HG02763 (cell line): ENCODE data around the gene BCAP31.
"Not testable (repeated sequence)": the region's sequence is repeated elsewhere in the genome, so short reads cannot be mapped to it uniquely, and the experiment has no call there.

ENCODE experiments used
- ATAC-seq: cut with Tn5 transposase; IDR thresholded peaks from one replicate; pipeline ENCODE4 v1.9.1; 2021; ENCODE audit warnings: mild to moderate bottlenecking, moderate library complexity; ENCODE audit not compliant: unreplicated experiment

BCAP31 gene

DNA sequence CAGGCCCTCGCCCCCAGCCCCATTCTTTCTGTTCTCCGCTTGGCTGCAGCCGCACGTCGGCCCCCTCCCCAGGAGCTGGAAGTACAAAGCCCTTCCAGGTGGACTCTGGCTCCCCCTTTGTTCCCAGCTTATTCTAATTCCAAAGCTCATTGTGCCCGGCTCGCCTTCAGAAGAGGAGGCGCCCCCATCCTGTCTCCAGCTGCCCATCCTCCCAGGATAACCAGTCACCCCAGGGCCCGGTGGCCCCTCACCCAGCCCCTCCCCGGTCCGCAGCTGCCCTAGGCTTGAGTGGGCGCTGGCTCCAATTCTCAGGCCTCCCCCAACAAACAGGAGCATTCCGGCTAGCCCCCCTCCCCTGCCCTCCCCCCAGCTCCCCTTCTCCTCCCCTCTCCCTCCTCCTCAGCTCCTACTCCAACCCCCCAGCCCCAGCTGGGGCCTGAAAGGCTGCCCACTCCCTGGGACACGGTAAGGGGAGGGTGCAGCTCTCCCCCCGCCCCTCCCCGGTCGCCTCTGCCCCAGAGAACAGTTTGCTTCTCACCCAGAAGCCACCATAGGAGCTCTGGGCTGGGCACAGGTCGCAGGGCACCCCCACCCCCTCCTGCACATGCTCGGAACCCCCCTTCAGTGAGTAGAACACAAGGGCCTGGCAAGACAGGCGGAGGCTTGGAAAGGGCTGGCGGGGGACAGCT is 39.6 kb downstream of the BCAP31 start:
- ATAC-seq, result no peak

DNA sequence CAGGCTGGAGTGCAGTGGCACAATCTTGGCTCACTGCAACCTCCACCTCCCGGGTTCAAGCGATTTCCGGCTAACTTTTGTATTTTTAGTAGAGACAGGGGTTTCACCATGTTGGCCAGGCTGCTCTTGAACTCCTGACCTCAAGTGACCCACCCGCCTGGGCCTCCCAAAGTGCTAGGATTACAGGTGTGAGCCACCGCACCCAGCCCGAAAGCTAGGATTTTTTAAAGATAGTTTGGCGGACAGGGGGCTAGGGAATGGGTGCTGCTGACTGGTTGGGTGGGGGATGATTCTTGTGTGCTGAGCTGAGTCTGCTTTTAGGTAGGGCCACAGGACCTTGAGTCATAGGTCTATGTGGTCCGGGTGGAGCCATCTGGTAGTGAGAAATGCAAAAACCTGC is 40.7 kb downstream of the BCAP31 start:
- ATAC-seq, result not testable (repeated sequence)

DNA sequence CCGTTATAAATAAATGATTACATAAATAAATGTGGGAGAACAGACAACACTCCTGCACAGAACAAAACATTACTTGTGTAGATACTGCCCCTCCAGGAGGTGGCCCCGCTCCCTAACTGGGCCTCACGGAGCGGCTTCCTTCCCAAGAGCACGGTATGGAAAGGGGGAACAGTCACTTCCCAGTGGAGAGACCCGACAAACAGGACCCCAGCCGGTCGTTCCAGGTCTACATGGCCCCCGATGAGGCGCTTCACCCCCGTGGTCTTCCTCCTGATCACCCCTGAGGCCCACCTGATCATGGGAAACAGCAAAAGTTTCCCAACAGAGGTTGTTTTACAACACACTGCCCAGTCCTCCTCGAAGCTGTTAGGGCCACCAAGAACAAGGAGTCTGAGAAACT is 43.0 kb downstream of the BCAP31 start:
- ATAC-seq, result no peak

DNA sequence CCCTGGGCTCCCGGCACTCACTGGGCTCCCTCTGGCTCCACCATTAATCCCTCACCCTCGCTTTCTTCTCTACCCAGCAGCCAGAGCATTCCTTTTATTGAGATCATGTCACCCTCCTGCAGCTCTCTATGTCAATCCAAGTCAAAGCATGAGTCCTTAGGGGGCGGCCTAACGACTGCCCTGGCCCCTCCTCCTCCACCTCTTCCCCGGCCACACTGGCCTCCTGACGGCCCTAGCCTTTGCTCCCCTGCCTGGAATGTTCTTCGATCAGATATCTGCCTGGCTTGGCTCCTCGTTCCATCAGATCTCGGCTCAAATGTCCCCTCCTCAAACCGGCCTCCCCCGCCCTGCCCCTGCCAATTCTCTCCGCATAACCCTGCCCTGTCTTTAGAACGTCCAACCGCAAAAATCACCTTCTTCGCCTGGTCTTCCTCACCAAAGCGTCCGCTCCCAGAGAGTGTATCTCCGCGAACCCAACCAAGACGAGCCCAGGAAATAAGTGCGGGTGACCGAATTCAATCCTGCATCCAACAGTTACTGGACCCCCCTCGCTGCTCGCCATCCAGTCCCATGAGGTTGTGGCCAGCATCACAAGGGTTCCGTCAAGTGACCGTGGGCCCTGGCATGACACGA is 49.9 kb downstream of the BCAP31 start:
- no peak for ATAC-seq

DNA sequence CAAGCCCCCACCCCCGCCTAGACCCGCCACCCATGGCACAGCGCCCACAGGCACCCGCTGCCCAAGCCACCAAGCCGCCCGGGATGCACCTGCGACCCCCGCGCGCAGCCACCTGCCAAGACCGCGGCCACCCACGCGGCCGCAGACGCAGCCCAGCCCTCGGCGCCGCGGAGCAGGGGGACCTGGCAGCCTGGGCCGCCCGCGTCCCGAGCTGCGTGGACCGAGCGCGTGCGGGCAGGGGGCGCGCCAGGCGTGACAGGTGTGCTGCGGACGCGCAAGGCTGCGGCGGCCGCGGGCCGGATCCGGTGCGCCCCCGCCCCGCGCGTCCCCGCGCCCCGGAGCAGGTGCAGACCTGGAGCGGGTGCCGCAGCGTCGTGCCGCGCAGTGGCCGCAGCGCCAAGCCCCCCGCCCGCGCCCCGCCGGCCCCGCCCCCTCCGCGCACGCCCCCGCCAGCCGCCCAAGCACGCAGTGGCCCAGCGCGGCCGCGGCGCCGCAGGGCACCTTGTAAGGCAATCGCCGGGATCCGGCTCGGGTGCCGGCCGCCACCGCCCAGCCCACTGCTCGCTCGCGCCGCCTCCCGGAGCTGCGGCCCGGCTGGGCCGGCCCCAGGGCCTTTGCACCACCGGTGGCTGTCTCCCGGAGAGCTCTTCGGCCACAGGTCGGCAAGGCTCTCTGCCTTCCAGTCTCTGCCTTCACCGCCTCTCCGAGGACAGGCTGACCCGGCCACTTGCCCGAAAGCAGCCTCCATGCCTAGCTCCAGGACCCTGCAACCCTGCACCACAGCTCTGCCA is 50.6 kb downstream of the BCAP31 start, which contains the start of gene PNCK:
TSS of gene PNCK (minus strand) at position 386 of the 791 bp plus-strand sequence. CDS start 737 bp downstream, outside the sequence.
- no peak for ATAC-seq

DNA sequence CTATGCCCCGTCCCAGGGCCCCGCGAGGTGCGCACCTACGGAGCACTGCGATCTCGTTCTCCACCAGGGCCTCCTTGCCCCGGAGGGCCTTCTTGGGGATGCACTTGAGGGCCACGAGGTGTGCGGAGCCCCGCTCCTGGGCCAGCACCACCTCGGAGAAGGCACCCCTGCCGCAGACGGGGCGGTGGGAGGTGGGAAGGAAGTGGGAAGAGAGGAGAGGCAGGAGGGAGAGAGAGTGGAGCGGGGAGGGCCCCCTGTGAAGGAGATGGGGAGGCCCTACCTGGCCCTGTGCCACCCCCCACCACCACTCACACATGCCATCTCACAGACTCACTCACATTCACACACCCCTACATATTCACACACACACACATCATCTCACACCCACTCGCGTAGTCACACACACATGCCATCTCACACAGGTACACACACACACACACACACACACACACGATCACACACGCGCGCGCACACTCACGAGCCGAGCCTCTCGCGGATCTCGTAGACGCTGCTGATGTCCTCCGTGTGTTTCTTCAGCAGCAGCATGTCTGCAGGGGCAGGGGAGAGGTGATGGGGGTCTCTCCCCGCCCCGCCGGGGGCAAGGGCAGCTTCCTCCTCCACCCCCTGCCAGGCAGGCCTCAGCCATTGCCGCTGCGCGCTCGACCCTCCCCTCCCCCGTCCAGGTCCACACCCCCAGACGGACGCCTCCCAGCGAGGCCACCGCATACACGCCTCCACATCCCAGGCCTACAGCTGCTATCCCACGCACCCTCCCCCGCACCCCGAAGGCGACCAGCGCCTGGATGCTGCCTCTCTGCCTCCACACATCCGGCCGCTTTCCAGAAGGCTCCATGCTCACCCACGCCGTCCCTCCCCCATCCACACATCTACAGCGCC is 51.4 kb downstream of the BCAP31 start:
- no peak for ATAC-seq

DNA sequence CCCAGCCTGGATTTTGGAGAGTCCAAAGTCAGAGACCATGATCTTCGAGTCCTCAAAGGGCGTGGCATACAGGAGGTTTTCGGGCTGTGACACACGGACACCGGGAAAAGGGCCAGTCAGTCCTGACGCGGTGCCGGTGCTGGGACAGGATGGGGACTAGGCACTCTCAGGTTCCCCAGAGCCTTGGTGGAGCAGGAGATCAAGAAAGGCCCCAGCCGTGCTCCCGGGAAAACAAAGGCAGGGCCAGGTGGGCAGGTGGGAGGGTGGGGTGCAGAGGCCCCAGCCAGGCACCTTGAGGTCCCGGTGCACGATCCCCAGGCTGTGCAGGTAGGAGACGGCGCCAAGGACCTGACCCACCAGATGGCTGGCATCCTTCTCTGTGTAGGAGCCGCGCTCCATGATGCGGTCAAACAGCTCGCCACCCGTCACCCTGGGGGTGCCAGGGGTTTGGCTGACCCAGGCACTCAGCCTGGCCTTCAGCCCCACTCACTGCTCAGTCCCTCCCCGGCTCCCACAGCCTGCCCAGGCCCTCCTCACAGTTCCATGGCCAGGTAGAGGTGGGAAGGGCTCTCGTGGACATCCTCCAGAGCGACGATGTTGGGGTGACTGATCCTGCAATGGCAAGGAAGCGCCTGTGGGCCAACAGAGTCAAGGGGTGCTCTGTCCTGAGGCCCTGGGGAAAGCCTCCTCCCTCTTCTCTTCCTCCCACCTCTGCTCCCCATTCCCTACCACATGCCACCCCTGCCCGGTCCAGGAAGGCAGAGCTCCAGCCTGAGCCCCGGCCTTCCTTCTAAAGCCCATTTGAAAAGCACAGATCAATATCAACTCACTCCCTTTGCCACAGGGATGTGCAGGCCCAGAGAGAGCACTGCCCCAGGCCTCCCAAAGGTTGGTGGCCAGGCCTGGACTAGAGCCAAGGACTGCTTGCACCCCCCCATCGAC is 52.3 kb downstream of the BCAP31 start:
- no peak for ATAC-seq

DNA sequence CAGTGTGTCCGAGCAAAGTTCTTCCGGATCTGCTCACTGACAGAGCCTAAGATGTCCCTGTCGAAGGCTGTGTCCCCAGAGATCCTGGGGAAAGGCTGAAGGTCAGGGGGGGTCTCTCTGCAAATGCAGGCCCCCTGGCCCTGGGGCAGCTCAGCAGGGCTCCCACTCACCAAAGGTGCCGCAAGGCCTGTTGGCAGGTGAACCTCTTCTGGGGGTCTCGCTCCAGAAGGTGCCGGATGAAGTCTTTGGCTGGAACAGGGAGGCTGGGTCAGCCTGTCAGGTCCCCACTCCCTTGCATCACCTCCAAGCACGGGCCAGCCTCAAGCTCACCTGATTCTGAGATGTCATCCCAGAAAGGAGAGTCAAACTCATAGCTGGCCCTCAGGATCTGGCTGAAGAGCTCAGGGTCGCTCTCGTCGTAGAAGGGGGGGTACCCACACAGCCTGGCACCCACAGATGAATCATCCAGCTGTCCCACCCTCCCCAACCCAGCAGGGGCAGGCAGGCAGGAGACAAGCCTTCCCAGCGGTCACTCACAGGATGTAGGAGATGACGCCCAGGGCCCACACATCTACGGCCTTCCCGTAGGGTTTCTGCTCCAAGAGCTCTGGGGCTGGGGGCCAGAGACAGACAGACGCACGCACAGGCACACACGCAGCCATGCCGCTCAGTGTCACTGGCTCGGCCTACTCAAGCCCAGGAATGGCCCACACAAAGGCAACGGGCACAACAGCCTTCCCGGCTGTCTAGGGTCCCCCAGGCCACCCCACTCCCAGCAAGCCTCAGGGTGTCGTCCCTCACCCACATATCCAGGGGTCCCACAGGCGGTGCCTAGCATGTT is 53.2 kb downstream of the BCAP31 start:
- no peak for ATAC-seq

DNA sequence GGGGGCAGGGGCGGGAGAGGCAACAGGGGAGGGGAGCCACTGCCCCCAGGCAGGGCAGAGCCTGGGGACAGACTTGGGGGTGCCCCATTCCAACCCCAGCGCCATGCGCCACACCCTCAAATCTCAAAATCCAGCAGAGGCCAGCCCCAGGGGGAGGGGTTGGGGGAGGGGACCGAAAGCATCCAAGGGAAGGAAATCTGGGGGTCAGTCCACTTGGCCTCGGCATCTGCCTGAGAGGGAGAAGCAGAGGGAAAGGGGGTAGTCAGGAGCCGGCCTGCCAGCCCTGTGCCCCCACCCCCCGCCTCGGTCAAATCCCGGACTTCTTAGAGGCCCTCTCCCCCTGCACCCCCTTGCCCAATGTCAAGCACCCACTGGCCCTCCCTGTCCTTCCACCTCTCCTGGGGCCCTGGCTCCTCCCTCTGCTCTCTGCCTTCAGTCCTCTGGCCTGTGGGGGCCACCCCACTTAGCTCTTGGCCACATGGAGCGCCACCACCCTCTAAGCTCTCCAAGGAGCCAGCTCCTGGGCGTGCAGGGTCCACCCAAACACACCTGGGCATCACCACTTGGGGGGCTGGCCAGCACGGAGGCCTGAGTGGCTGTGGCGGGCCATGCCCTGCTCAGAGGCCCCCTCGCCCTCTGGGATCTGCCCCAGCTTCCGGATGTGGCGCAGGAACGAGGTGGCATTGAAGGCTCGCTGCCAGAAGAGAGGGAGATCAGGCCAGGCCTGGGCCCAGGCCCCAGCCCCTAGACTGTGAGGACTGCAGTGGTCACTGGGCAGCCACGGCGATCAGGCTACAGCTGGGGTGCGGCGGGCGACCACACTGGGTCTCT is 54.1 kb downstream of the BCAP31 start:
- ATAC-seq, result no peak

DNA sequence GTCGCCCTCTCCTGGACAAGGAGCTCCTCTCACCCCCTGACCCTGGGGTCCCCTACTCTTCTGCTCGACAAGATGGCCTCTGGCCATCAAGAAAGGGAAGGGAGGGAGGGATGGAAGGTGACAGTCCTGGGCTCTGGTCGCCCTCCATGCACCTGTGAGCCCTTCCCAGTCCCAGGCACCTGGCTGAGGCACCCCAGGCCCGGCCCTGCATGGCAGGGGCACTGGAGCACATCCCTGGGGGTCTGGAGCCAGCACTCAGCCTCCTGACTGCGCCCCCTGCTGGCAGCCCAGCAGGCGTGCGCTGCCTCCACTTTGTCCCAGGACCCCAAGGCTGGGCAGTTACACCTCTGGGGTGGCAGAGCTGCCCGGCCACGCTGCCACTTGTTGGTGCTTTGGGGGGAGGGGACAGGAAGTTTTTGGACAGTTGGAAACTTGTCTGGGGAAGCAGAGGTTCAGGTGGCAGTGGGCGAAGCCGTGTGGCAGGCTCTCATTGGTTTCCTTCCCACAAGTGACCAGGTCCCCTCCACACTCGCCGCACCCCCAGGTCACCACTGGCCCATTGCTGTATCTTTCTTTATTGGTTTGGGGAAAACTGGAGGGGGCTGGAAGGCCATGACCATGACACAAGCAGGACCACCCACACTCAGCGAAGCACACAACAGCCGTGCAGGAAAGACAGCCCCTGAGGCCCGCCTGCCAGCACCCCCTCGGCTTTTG is 54.9 kb downstream of the BCAP31 start:
- ATAC-seq, result no peak

DNA sequence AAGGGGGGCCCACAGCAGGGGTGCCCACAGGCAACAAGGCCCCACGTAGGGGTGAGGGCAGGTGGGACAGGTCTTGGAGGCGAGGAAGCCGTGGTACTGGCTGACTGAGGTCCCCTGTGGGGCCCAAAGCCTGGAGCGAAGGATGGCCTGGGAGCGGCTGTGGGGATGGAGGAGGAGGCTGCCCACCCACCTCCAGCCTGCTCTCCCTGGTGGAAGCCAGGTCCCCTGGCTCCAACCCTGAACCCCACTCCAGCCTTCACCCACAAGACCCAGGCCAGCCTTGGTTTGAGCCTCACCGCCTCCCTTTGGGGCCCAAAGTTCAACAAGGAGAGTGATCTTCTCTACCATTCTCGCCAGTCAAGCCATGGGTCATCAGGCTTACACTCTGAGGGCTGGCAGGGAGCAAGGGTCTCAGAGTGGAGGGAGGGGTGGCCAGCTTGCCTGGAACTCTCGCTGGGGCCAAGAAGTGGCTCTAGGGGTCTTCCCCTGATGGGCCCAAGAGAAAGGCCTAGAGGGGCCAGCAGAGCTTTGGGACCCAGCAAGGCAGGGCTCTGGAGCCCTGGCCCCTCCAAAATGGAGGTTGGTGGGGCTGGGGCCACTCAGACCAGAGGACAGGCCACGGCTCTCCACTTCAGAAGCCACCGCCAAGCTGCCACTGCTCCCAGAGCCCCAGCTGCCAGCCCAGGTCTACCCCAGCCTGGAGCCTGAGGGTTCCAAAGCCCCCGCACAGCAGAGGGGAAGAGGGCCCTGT is 55.6 kb downstream of the BCAP31 start:
- ATAC-seq, result no peak

DNA sequence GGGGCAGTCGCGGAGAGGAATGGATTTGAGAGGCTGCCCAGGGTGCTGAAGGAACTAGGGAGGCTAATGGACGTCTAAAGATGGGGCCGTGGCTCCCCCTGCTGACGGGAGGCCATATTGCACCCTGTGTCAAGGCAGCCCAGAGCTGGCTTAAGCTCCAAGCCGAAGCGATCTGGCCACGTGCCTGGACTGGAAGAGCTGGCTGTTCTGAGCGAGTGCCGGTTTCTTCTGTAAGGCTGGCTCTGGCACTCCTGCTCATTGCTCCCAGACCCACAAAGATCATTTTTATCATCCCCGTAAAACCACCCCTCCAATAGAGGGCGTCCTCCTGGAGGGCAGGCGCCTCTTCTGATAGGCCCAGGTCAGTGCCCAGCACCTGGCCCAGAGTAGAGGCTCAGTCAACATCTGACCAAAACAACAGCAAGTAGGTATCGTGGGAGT is 56.2 kb downstream of the BCAP31 start:
- no peak for ATAC-seq

DNA sequence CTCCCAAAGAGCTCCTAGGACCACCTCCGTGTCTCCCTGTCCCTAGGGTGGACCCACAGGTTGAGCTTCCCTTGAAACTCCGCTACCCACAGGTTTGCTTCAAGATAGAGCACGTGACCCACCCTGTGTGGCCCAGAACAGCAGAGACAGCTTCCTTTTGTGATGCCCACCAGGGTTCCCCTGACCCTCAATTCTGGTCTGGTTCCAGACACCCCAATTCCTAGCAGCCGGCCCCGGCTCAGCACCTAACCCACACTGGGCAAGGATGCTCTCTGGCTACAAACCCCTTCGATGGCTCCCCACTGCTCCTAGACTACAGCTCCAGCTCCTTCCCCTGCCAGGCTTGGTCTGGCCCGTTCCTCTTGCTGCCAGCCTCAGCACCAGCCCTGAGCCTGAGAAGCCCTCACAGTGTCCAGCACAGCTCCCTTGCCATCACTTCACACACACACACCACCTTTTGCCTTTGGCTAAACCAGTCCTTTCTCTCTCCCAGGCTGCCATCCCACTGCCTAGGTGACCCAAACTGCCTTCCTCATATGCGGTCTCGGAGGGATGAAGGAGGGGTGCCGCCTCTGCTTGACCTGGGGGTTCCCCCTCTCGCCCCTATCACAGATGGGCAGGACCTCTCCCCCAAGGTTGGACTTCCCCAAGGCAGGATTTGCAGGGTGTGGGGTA is 56.8 kb downstream of the BCAP31 start:
- no peak for ATAC-seq

DNA sequence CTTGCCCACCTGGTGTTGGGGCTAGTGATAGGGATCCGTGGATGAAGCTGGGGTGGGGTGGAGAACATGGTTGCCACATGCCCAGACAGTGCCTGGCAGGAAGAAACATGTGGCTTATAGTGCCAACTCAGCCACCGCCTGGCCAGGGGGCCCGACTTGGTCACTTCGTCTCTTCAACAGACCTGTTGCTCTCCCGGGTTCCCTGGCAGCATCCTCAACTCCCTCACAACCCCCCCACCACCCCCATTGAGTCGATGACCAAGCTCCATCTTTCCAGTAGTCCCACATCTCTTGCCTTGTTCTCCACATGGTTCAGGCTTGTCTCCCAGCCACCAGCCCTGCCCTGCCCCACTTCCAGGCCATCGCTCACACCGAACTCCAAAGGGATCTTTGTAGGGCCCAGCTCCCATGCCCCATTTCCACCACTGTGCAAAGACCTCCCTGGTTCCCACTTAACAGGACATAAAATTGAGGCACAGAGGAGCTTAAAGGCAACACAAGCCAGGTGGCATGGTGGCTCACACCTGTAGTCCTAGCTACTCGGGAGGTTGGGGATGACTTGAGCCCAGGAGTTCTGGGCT is 58.4 kb downstream of the BCAP31 start:
- no peak for ATAC-seq

DNA sequence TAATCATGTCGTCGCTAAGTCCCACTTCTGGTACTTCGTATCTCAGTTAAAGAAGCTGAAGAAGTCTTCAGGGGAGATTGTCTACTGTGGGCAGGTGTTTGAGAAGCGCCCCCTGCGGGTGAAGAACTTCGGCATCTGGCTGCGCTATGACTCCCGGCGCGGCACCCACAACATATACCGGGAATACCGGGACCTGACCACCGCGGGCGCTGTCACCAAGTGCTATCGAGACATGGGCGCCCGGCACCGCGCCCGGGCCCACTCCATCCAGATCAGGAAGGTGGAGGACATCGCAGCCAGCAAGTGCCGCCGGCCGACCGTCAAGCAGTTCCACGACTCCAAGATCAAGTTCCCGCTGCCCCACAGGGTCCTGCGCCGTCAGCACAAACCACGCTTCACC is 61.9 kb downstream of the BCAP31 start:
- no peak for ATAC-seq

DNA sequence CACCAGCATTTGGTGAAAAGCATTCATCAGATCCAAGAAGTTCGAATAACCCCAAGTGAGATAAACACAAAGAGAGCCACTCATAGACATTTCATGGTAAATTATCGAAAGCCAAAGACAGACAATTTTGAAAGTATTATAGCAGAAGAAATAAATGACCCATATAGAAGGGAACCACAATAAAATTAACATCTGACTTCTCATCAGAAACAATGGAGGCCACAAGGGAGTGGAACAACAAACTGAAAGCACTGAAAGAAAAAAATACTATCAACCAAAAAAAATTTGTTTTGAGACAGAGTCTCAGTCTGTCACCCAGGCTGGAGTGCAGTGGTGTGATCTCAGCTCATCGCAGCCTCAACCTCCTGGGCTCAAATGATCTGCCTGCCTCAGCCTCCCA is 64.9 kb downstream of the BCAP31 start:
- ATAC-seq, result no peak
